AG09309 (cell line): ENCODE measurements around the gene TRAF3IP3.

Experiments used
- DNase-seq: peaks from one replicate; pipeline ENCODE4 v3.0.0-alpha.2; 2010; ENCODE audit warnings: low read depth
- H3K4me3 ChIP-seq: 2 replicates; pipeline ENCODE4 v1.5.1; 2011; ENCODE audit warnings: mild to moderate bottlenecking, low read depth, low read length, moderate library complexity; ENCODE audit not compliant: control insufficient read depth
- TF ChIP-seq, protein P1 (sequence below): IDR thresholded peaks from 2 replicates; pipeline ENCODE4 v1.5.1; 2011; ENCODE audit warnings: mild to moderate bottlenecking, low read depth, low read length, inconsistent platforms; ENCODE audit not compliant: insufficient read depth, control insufficient read depth; ENCODE audit errors: missing control alignments

The TRAF3IP3 gene

DNA sequence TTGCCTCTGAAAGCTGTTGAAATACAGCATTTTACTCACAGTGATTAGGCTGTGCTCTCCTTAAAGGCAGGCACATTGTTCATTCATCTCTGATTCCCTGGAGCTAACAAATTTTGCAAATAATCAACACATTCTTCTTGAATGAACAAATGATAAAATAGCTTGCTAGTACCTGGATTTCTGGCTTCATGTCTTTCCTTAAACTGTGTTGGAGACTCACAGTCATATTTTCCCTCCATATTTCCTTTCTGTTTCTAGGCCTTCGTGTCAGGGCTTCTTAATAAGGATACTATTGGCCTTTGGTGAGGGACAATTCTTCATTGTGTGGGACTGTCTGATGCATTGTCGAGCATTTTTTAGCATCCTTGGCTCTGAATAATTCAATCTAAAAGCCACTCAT lies 41.5 kb upstream of the TRAF3IP3 start:
- DNase-seq: no peak
- no peak overlapping the region for H3K4me3 ChIP-seq
- TF ChIP-seq, protein P1, sequence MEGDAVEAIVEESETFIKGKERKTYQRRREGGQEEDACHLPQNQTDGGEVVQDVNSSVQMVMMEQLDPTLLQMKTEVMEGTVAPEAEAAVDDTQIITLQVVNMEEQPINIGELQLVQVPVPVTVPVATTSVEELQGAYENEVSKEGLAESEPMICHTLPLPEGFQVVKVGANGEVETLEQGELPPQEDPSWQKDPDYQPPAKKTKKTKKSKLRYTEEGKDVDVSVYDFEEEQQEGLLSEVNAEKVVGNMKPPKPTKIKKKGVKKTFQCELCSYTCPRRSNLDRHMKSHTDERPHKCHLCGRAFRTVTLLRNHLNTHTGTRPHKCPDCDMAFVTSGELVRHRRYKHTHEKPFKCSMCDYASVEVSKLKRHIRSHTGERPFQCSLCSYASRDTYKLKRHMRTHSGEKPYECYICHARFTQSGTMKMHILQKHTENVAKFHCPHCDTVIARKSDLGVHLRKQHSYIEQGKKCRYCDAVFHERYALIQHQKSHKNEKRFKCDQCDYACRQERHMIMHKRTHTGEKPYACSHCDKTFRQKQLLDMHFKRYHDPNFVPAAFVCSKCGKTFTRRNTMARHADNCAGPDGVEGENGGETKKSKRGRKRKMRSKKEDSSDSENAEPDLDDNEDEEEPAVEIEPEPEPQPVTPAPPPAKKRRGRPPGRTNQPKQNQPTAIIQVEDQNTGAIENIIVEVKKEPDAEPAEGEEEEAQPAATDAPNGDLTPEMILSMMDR: no peak

DNA sequence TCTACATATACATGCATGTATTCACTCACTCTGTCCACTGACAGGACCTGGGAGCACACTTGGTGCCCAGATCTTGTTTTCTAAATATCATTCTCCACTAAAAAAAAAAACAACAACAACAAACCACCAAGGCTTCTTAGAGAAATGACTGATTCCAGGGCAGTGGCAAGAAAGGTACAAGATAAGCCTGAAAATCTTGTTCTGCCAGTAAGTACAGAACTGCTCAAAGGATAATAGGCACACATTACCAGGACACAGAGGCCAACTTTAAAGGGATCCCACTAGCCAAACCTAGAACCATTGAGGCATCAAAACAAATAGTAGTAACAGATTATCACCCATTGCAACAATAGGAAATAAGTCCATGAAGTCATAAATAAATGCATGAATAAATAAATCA lies 40.5 kb upstream of the TRAF3IP3 start:
- H3K4me3 ChIP-seq: no peak overlapping the region
- DNase-seq: no peak

DNA sequence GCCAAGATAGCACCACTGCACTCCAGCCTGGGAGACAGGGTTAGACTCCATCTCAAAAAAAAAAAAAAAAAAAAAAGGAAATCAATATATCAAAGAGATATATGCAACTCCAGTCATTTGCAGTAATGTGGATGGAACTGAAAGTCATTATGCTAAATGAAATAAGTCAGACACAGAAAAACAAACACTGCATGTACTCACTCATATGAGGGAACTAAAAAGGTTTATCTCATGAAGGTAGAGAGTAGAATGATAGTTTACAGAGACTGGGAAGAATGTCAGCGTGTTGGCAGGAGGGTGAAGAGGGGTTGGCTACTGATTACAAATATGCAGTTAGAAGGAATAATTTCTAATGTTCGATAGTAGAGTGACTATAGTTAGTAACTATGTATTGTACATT lies 38.0 kb upstream of the TRAF3IP3 start:
- TF ChIP-seq, protein P1: no peak
- no peak for DNase-seq

More for the DNA sequence above, 40.5 kb upstream of the TRAF3IP3 start:
- TF ChIP-seq, protein P1: no peak

DNA sequence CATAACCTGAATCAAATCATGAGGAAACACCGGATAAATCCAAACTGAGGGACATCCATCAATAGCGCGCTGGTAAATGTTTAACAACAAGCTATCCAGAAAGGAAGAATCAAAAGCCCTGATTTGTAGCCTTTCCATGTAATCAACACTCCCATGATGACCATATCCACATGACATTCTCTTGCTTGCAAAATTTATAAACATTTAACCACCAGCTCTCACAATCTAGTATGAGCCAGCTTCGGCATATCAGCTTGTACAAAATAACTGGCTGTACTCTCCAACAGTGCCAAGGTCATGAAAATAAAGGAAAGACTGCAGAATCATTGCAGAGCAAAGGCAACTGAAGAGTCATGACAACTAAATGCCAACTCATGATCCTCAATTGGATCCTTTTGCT lies 35.5 kb upstream of the TRAF3IP3 start:
- TF ChIP-seq, protein P1: no peak
- DNase-seq: no peak
- H3K4me3 ChIP-seq: no peak overlapping the region

More for the DNA sequence above, 38.0 kb upstream of the TRAF3IP3 start:
- no peak overlapping the region for H3K4me3 ChIP-seq

DNA sequence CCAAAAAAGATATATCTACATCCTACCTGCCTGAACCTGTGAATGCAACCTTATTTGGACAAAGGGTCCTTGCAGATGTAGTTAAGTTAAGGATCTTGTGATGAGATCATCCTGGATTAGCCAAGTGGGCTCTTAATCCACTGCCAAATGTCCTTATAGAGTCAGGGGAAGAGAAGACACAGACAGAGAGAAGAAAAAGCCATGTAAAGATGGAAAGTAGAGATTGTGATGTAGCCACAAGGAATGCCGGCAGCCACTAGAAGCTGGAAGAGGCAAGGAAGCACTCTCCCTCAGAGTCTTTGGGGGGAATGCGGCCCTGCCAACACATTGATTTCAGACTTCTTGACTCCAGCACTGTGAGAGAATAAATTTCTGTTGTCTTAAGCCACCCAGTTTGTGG lies 35.0 kb upstream of the TRAF3IP3 start:
- TF ChIP-seq, protein P1: no peak
- no peak for DNase-seq
- no peak overlapping the region for H3K4me3 ChIP-seq

DNA sequence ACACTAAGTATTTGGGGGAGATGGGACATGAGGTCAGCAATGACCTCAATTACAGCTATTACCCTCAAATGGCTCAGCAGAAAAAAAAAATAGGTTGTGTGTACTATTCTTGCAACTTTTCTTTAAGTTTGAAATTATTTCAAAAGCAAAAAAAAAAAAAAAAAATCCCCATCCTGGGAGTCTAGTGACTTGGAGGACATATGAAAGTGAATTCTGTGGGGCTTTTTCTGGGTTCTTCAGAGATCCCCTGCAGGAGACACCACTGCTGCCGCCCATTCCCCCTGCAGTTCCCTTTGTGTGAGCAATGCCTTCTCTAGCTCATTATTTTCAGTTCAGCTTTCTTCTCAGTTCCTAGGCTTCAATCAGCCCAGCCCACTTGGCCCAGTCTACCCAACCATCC lies 34.5 kb upstream of the TRAF3IP3 start:
- no peak overlapping the region for H3K4me3 ChIP-seq
- TF ChIP-seq, protein P1: no peak
- DNase-seq: no peak

DNA sequence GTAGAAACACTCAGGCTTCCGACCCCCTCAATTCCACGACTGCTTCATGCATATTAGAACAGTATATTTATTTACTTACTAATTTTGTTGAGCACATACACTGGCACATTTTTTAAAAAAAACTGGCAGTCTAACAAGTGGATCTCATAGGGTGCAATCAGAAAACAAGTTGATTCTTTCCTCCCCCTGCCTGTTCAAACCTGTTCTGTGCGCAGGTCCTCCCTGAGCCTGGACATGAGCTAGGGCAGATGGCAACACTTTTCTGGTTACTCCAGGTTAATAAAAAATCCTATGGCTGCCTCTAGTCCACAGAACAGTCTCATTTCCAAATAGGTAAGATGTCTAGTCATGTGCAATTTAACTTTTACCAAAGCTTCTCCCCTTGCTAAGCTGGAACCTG lies 32.6 kb upstream of the TRAF3IP3 start:
- TF ChIP-seq, protein P1: no peak
- DNase-seq: no peak
- H3K4me3 ChIP-seq: no peak overlapping the region
